Measurements from ENCODE around the gene BMPR2.

BMPR2 gene

DNA sequence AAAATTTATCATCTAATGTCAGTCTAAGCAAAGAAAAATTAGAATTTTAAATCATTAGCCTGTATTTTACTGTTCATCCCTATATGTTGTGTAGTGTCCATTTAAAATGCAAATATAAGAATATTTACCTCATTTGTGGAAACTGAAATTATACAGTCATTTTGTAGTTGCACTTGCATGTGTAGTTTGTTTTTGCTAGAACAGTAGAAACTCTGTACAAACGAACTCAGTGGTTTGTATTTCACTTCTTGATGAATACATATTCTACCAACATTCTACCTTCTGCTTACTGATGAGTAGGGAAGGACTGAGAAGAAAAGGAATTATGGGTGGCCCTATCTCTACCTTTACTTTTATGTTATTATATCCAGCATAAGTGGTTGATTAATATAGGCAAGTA is 29.7 kb downstream of the BMPR2 start:
- Histone ChIP-seq H3K27ac (ENCODE audit: low read depth, low read length) (no peak overlapping the region), H3K36me3 (ENCODE audit: control insufficient read depth, insufficient read depth, low read length) (no peaks in the 10 kb centered on the region), H3K27me3 (ENCODE audit: control insufficient read depth, insufficient read depth, low read length) (no peaks in the 10 kb centered on the region), H3K4me3 (ENCODE audit: low read length) (no peak overlapping the region), H3K4me1 (ENCODE audit: control insufficient read depth, insufficient read depth, low read length) (no peaks in the 10 kb centered on the region), H3K9ac (ENCODE audit: low read length) (no peak overlapping the region)

DNA sequence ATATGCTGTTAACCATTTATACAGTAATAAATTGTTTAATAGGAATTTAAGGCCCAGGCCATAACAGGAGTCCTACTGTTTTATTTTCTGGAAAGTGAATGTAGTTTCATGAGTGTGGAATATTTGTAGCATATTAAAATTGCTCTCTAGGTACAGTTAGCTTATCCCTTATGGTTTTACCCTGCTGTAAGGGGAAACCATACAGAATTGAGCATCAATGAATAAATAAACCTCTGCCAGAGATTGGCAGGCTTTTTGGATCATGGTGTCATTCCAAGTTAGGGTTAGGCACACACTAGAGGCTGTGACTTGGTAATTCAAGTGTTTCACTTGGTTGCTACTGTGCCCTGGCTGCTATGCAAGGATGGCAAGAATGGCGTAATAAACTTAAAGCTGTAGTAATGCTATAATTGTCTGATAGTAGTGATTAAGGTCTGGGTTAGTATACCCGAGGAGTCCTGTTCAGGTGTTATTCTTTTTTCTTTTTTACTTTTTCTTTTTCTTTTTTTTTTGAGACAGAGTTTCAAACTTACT is 30.4 kb downstream of the BMPR2 start:
- no peaks in the 10 kb centered on the region for H3K27me3 ChIP-seq (ENCODE audit: control insufficient read depth, insufficient read depth, low read length)
- no peaks in the 10 kb centered on the region for H3K36me3 ChIP-seq (ENCODE audit: control insufficient read depth, insufficient read depth, low read length)
- no peak overlapping the region for H3K4me3 ChIP-seq (ENCODE audit: low read length)
- H3K27ac ChIP-seq (ENCODE audit: low read depth, low read length) = no peak overlapping the region
- no peaks in the 10 kb centered on the region for H3K4me1 ChIP-seq (ENCODE audit: control insufficient read depth, insufficient read depth, low read length)
- no peak overlapping the region for H3K9ac ChIP-seq (ENCODE audit: low read length)

DNA sequence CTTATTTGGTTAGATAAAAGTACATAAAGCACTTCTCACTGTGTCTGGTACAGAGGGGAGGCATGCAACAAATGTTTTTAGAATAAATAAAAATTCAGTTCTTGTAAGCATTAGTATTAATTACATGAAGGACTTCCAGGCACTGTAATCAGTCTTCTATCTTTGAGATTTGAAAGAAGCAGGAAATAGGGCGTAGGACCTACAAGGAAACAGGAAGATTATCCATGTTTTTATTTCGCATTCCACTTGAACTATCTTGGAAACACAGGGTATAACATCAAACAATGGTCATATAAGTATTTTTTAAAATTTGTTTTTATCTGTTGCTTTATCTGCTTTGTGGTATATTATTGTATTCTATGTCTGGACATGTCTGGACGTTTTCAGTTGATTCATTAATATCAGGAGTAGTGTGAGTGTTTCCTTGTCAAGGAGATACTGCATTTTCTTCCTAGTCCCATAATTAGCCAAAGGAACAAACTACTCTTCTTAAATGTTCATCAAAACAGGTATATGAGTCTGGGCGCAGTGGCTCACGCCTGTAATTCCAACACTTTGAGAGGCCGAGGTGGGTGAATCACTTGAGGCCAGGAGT is 32.5 kb downstream of the BMPR2 start:
- Histone ChIP-seq H3K9ac (ENCODE audit: low read length) (no peak overlapping the region), H3K4me3 (ENCODE audit: low read length) (no peak overlapping the region), H3K36me3 (ENCODE audit: control insufficient read depth, insufficient read depth, low read length) (no peaks in the 10 kb centered on the region), H3K27me3 (ENCODE audit: control insufficient read depth, insufficient read depth, low read length) (no peaks in the 10 kb centered on the region), H3K4me1 (ENCODE audit: control insufficient read depth, insufficient read depth, low read length) (no peaks in the 10 kb centered on the region), H3K27ac (ENCODE audit: low read depth, low read length) (no peak overlapping the region)

DNA sequence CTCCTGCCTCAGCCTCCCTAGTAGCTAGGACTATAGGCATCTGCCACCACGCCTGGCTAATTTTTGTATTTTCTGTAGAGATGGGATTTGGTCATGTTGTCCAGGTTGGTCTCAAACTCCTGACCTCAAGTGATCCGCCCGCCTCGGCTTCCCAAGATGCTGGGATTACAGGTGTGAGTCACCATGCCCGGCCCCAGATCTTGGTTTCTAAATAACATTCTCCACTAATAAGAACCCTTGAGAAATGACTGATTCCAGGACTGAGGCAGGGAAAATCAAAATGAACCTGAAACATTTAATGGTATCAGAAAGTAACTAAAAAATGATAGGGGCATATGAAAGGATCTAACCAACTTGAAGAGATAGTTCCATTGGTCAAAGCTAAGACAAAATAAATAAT is 34.0 kb downstream of the BMPR2 start:
- Histone ChIP-seq H3K36me3 (ENCODE audit: control insufficient read depth, insufficient read depth, low read length) (no peaks in the 10 kb centered on the region), H3K4me1 (ENCODE audit: control insufficient read depth, insufficient read depth, low read length) (no peaks in the 10 kb centered on the region), H3K9ac (ENCODE audit: low read length) (no peak overlapping the region), H3K27me3 (ENCODE audit: control insufficient read depth, insufficient read depth, low read length) (no peaks in the 10 kb centered on the region), H3K27ac (ENCODE audit: low read depth, low read length) (no peak overlapping the region), H3K4me3 (ENCODE audit: low read length) (no peak overlapping the region)

DNA sequence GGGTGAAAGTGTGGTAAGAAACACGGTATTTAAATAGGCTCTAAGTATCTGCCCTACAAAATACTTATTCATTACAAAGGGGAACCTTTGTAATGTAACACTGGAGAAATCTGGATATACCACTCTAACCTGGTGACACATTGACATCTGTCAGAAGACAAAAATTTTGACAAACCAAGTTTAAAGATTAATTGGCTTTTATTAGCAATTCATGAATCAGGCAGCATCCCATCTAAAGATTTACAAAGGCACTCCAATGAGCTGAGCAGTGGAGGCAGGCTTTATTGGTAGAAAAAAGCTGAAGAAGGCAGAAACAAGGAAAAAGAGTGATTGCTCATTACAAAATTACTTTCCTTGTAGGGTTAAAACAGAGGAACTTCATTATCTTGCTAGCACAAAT is 35.0 kb downstream of the BMPR2 start:
- Histone ChIP-seq H3K4me3 (ENCODE audit: low read length) (no peak overlapping the region), H3K36me3 (ENCODE audit: control insufficient read depth, insufficient read depth, low read length) (no peaks in the 10 kb centered on the region), H3K27ac (ENCODE audit: low read depth, low read length) (no peak overlapping the region), H3K9ac (ENCODE audit: low read length) (no peak overlapping the region), H3K27me3 (ENCODE audit: control insufficient read depth, insufficient read depth, low read length) (no peaks in the 10 kb centered on the region), H3K4me1 (ENCODE audit: control insufficient read depth, insufficient read depth, low read length) (no peaks in the 10 kb centered on the region)

DNA sequence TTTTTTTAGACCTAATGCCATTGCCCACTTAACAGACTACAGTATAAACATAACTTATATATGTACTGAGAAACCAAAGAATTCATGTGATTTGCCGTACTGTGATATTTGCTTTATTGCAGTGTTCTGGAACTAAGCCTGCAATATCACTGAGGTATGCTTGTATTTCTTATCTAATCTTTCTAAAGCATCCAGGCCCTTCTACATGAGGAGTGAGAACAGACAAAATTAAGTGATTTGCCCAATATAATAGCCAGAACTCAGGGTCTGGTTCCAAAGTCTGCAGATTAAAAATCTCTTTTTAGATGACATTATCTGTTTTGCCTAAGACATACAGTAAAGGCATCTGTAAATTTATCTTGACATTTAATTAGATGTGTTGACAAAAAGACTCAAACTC is 41.9 kb downstream of the BMPR2 start:
- H3K4me3 ChIP-seq (ENCODE audit: low read length) = no peak overlapping the region
- H3K4me1 ChIP-seq (ENCODE audit: control insufficient read depth, insufficient read depth, low read length) = no peaks in the 10 kb centered on the region
- no peak overlapping the region for H3K9ac ChIP-seq (ENCODE audit: low read length)
- no peak overlapping the region for H3K27ac ChIP-seq (ENCODE audit: low read depth, low read length)
- no peaks in the 10 kb centered on the region for H3K27me3 ChIP-seq (ENCODE audit: control insufficient read depth, insufficient read depth, low read length)
- H3K36me3 ChIP-seq (ENCODE audit: control insufficient read depth, insufficient read depth, low read length) = no peaks in the 10 kb centered on the region

DNA sequence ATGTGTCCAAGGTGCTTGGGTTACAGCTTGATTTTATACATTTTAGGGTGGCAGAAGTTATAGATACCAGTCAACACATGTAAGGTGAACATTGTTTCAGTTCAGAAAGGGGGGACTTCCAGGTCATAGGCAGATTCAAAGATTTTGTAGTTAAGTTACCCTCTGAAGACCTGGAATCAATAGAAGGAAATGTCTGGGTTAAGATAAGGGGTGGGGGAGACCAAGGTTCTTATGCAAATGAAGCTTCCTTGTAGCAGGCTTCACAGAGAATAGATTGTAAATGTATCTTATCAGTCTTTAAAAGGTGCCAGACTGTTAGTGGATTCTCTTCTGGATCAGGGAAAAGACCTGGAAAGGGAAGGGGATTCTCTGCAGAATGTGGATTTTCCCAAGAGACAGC is 42.4 kb downstream of the BMPR2 start:
- H3K4me3 ChIP-seq (ENCODE audit: low read length) = no peak overlapping the region
- no peak overlapping the region for H3K27ac ChIP-seq (ENCODE audit: low read depth, low read length)
- no peak overlapping the region for H3K9ac ChIP-seq (ENCODE audit: low read length)
- no peaks in the 10 kb centered on the region for H3K27me3 ChIP-seq (ENCODE audit: control insufficient read depth, insufficient read depth, low read length)
- H3K36me3 ChIP-seq (ENCODE audit: control insufficient read depth, insufficient read depth, low read length) = no peaks in the 10 kb centered on the region
- no peaks in the 10 kb centered on the region for H3K4me1 ChIP-seq (ENCODE audit: control insufficient read depth, insufficient read depth, low read length)

DNA sequence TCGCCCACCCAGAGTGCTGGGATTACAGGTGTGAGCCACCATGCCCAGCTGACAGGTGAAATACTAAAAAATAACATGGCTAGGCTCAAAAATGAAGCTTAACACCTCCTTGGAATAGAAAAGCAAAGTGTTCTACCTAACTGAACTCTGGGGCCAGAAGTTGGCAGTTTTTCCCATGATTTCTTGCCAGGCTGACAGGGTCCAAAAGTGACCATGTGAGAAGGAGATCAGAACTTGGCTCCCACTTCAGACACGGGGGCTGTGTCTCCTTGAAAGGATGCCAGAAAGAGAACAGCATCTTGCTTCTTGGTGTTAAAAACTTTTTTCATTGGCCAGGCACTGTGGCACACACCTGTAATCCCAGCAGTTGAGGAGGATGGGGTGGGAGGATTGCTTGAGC is 47.0 kb downstream of the BMPR2 start:
- no peak overlapping the region for H3K9ac ChIP-seq (ENCODE audit: low read length)
- H3K27me3 ChIP-seq (ENCODE audit: control insufficient read depth, insufficient read depth, low read length) = no peaks in the 10 kb centered on the region
- no peaks in the 10 kb centered on the region for H3K36me3 ChIP-seq (ENCODE audit: control insufficient read depth, insufficient read depth, low read length)
- H3K27ac ChIP-seq (ENCODE audit: low read depth, low read length) = no peak overlapping the region
- no peaks in the 10 kb centered on the region for H3K4me1 ChIP-seq (ENCODE audit: control insufficient read depth, insufficient read depth, low read length)
- H3K4me3 ChIP-seq (ENCODE audit: low read length) = no peak overlapping the region

DNA sequence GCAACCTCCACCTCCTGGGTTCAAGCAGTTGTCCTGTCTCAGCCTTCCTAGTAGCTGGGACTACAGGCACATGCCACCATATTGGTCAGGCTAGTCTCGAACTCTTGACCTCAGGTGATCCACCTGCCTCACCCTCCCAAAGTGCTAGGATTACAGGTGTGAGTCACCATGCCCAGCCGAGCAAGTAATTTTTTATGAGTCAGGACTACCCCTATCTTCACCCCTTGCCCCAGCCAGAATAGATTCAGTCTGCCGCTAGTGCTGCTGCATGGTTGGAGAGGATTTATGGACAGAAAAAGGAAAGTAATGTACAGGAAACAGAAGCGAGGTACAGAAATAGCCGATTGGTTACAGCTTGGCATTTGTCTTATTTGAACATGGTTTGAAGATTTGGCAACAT is 48.9 kb downstream of the BMPR2 start:
- no peak overlapping the region for H3K27ac ChIP-seq (ENCODE audit: low read depth, low read length)
- H3K4me1 ChIP-seq (ENCODE audit: control insufficient read depth, insufficient read depth, low read length) = peaks cover 12% of the 10 kb centered on the region
- H3K27me3 ChIP-seq (ENCODE audit: control insufficient read depth, insufficient read depth, low read length) = no peaks in the 10 kb centered on the region
- no peak overlapping the region for H3K9ac ChIP-seq (ENCODE audit: low read length)
- no peaks in the 10 kb centered on the region for H3K36me3 ChIP-seq (ENCODE audit: control insufficient read depth, insufficient read depth, low read length)
- no peak overlapping the region for H3K4me3 ChIP-seq (ENCODE audit: low read length)

DNA sequence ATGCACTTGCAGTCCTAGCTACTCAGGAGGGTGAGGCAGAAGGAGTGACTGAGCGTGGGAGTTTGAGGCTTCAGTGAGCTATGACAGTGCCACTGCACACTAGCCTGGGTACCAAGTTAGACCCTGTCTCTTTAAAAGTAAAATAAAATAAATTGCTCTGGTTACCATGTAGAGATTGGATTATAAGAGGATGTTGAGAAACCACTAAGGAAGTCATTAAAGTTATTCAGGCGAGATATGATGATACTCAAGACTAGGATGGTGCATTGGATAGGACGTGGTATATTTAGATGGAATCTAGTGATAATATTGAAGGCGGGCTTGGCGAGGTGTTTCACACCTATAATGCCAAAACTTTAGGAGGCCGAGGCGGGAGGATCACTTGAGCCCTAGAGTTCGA is 50.6 kb downstream of the BMPR2 start:
- H3K4me1 ChIP-seq (ENCODE audit: control insufficient read depth, insufficient read depth, low read length) = peaks cover 17% of the 10 kb centered on the region
- no peak overlapping the region for H3K27ac ChIP-seq (ENCODE audit: low read depth, low read length)
- no peak overlapping the region for H3K4me3 ChIP-seq (ENCODE audit: low read length)
- no peaks in the 10 kb centered on the region for H3K27me3 ChIP-seq (ENCODE audit: control insufficient read depth, insufficient read depth, low read length)
- H3K36me3 ChIP-seq (ENCODE audit: control insufficient read depth, insufficient read depth, low read length) = no peaks in the 10 kb centered on the region
- no peak overlapping the region for H3K9ac ChIP-seq (ENCODE audit: low read length)

DNA sequence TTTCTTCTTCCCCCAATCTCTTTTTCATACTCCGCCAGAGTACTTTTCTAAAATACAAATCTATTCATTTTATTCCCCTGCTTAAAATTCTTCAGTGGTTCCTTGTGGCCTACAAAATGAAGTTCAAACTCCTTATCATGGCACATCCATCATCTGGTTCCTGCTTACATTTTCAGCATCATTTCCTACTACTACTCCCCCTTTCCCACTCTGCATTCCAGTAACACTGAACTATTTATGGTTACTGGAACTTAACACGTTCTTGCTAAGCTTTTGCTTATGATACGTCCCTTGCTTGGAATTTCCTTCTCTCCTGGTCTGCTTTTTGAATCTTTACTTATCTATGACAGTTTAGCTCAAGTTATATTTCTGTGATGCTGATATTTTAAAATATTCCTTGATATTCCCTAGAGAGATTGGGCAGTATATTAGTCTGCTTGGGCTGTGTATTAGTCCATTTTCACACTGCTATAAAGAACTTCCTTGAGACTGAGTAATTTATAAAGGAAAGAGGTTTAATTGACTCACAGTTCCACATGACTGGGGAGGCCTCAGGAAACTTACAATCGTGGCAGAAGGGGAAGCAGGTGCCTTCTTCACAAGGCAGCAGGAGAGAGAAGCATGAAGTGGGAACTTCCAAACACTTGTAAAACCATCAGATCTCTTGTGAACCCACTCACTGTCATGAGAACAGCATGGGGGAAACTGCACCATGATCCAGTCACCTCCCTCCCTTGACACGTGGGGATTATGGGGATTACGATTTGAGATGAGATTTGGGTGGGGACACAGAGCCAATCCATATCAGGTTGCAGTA is 53.2 kb downstream of the BMPR2 start:
- Histone ChIP-seq H3K9ac (ENCODE audit: low read length) (no peak overlapping the region), H3K36me3 (ENCODE audit: control insufficient read depth, insufficient read depth, low read length) (no peaks in the 10 kb centered on the region), H3K4me3 (ENCODE audit: low read length) (no peak overlapping the region), H3K27me3 (ENCODE audit: control insufficient read depth, insufficient read depth, low read length) (no peaks in the 10 kb centered on the region), H3K4me1 (ENCODE audit: control insufficient read depth, insufficient read depth, low read length) (peaks cover 17% of the 10 kb centered on the region), H3K27ac (ENCODE audit: low read depth, low read length) (peak overlapping the region; percentile 82)

DNA sequence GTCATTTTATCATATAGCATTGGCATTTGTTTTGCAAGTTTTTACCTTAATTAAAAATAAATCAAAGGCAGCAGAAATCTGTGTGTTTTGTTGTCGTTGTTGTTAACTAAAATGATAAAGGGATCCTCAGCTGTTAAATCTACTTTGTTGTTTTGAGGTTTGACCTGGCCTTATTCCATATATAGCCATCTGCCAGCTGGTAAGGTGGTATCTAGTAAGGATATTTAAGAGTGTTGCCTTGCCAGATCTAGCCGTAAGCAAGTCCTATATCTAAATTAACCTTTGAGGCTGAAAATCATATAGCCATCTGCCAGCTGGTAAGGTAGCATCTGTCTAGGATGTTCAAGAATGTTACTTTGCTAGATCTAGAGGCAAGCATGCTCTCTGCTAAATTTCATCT is 56.6 kb downstream of the BMPR2 start:
- Histone ChIP-seq H3K4me3 (ENCODE audit: low read length) (no peak overlapping the region), H3K27me3 (ENCODE audit: control insufficient read depth, insufficient read depth, low read length) (no peaks in the 10 kb centered on the region), H3K36me3 (ENCODE audit: control insufficient read depth, insufficient read depth, low read length) (no peaks in the 10 kb centered on the region), H3K9ac (ENCODE audit: low read length) (no peak overlapping the region), H3K27ac (ENCODE audit: low read depth, low read length) (no peak overlapping the region), H3K4me1 (ENCODE audit: control insufficient read depth, insufficient read depth, low read length) (peaks cover 17% of the 10 kb centered on the region)

DNA sequence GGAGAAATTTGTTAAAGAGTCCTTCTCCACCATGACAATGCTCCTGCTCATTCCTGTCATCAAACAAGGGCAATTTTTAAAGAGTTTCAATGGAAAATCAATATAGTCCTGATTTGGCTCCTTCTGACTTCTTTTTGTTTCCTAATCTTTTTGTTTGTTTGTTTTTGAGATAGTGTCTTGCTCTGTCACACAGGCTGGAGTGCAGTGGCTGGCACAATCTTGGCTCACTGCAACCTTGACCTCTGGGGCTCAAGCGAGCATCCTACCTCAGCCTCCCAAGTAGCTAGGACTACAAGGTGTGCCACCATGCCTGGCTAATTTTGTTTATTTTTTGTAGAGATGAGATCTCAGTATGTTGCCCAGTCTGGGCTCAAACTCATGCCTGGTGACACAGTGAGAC is 58.3 kb downstream of the BMPR2 start:
- H3K27me3 ChIP-seq (ENCODE audit: control insufficient read depth, insufficient read depth, low read length) = no peaks in the 10 kb centered on the region
- no peak overlapping the region for H3K4me3 ChIP-seq (ENCODE audit: low read length)
- no peak overlapping the region for H3K27ac ChIP-seq (ENCODE audit: low read depth, low read length)
- no peaks in the 10 kb centered on the region for H3K36me3 ChIP-seq (ENCODE audit: control insufficient read depth, insufficient read depth, low read length)
- H3K4me1 ChIP-seq (ENCODE audit: control insufficient read depth, insufficient read depth, low read length) = peaks cover 9% of the 10 kb centered on the region
- no peak overlapping the region for H3K9ac ChIP-seq (ENCODE audit: low read length)
